Activated CD4-positive, alpha-beta T cell treated with anti-CD3 and anti-CD28 coated beads, Interleukin-2, amount 50 U/mL, for 16 hours (primary cell): ENCODE data around the gene MYEOV.

Experiments
- DNase-seq: peaks from one replicate; pipeline ENCODE4 v3.0.0-alpha.2; 2020

The MYEOV gene

DNA sequence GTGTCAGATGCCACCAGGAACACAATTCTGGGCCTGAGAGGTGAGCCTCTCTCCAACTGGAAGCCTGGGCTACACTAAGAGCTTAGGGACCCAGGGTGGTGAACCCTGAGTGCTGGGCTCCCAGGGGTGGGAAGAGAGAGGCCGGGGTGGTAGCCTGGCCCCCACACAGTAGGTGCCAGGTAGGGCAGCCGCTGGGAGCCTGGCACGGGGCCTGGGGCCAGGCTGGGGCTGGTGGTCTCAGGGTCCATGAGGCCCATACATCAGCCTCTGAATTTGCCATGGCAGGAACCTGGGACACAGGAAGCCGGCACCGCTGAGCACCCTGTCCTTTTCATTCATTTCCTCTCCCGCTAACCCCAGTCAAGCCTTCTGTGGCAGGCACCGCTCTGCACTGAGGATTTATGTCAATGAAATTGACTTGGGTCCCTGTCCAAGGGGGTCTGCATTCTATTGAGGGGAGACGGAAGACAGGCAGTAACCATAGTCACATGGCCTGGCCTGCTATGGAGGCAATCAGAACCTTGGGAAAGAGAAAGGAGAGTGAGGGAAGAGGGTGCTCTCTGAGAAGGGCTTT lies 8.6 kb downstream of the MYEOV start:
- no peak for DNase-seq

DNA sequence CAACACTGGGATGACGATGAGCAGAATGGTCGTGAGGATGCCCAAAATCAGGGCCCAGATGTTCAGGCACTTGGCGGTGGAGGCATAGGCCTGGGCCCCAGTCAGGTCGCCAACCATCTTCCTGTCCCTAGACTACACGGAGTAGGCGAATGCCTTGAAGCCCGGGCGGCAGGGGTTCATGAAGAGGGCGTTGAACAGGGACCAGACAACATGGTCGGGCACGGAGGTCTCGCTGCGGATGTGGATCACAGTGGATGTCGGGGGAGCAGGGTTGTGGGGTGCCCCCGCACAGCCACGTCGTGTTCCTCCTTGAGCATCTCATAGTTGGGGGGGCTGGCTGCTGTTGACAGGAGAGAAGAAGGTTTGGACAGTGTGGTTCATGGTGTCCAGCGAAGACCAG lies 9.5 kb downstream of the MYEOV start:
- no peak for DNase-seq

- DNase-seq: no peak
Observed at GRCh38 chr11:69304258-69304657, 10.3 kb downstream of the MYEOV start.

- DNase-seq: no peak
Observed at GRCh38 chr11:69304686-69305085, 10.7 kb downstream of the MYEOV start.

DNA sequence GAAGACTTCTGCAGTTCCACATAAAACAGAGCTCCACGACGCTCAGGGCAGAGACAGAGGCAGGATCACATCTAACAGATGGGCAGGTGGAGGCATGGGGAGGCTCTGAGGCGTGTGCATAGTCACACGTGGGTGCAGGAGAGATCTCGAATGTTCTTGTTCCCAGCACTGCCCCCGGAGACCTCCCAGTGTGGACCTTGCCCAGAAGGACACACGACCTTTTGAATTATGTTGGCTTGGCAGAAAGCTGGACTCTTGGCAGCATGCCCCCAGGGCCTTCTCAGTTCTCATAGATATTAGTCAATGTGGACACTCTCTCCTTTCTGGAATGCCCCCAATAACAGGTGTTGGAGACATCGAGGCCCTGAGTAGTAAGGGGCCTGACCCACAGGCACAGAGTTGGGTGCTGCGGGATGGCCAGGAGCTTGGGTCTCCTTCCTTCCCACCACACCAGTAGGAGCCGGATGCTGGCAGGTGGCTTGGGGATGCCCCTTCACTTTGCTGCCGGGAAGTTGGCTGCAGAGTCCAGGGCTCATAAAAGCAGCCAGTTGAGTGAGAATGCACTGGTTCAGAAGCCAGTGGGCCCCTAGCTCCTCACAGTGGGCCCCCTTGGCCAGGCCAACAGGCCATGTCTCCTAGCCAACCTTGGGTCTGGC lies 12.1 kb downstream of the MYEOV start:
- no peak for DNase-seq

DNA sequence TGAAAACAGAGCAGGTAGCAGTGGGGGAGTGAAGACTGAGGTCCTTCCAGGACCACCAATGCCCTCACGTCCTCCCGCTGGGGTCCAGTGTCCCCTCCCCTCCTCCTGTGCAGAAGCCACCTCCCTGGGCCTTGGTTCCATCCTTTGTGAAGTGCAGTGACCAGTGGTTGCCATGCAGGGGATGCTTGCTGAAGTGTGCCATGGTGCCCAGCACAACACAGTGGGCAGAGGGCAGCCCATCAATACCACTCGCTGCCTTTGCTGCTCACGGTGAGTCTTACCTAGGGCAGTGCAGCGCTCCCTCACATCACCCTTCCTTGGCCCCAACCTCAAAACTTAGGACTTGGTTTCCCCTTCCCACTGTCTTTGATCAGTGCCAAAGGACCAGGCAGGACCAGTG lies 12.9 kb downstream of the MYEOV start:
- no peak for DNase-seq

DNA sequence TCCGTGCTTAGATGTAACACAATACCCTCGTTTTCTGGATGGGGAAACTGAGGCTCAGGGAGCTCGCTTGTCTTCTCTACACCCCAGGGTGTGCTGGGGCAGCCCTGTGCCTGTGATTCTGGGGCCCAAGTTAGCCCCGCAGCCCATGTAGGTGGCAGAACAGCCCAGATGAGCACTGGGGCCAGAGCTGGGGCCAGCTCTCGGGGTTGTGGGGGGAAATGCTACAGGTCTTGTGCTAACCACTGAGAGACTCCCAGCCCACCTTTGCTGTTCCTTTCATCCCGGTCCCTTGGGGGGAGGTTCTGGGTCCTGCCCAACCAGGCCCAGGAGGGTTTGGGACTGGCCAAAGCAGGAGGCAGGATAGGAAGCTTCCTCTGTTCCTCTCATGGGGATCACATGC lies 13.5 kb downstream of the MYEOV start:
- no peak for DNase-seq

DNA sequence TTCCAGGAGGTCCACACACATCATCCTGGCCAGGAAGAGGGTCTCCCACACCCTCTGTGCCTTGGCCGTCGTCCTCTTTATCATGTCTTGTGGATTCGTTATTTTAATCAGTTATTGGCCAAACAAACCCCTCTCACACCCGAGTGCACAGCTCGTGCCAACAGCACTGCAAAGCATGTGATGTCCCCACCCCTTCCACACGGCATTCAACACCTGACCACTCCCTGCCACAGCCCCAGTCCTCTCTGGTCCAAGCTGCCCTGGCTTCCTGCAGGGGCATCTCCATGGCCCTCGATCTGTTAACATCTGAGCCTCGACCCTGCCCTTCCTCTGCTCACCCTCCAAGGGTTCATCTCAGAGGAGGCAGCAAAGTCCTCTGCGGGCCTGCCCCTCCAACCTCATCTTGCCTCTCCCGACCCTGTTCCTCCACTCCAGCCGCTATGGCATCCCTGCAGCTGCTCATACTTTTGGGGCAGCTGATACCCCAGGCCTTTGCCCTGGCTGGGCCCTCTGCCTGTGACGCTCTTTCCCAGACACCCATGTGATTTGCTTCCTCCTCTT lies 14.0 kb downstream of the MYEOV start:
- DNase-seq: no peak

DNA sequence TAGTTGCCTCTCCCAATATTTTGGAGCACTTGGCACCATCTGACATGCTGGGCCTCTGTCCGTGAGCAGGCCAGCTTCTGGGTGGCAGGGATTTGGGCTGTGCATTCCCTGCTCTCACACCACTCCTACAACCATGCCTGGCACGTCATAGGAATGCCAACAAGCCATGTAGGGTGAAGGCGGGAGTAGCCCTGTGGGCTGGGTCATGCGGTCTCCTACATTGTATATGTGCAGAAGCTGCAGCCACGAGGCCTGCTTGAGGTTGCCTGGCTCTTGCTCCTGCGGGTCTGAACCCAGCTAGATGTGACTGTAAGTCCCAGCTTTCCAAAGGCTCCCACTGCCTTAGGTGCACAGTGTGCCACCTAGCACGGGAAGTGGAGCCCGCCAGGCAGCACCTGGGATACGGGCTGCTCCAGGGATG lies 14.5 kb downstream of the MYEOV start:
- no peak for DNase-seq

DNA sequence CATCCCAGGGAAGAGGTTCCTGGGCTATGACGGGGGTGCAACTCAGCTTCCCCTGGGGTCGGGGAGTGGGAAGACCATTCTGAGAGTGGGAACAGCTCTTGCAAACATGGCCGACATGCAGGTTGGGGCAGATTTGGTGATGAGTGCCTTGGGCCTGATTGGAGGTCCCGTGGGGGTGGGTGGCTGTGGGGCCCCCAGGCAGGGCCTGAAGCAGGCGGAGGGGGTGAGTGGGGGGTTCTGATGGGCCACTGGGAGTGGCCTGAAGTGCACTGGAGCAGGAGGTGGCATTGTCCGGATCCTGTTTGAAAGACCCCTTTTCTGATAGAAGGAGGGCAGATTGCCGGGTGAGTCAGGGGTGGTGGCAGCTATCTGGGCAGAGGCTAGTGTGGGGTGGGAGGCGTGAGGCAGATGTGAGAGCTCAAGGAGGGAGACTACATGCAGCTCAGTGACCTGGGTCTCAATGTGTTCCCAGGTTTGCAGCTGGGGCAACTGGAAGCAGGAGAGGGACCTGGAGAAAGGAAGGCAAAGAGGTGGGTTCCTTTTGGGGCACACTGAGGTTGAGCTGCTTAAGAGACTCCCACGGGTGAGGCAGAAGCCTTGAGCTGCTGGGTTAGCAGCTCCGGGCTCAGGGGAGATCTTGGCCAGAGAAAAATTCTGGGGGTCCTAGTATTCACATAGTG lies 15.1 kb downstream of the MYEOV start:
- no peak for DNase-seq

DNA sequence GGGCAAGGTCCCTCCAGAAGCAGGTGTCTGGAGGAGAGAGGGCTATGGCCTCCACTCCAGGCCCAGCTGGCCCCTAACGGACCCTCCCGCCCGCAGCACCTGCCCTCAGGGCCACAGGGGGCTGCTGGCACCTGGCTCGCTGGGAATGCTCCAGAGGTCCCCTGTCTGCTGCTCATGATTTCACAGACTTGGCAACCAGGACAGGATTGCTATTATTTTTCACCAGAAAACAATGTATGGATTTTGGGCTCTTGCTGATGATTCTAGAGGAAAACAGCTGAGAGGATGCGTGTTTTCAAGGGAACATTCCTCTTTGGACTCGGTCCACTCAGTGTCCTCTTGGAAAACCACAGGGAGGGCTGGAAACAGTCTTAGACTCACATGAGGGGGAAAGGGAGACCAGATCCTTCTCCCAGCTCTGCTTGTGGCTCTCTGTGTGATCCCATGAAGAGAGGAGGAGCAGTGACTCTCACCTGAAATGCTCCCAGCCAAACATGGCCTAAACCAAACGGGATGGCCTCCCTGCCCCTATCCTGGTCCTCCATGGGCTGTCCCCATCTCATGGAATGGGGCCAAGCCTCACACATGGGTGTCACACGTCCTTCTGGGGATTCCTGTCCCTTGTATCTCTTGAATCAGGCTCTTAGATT lies 15.8 kb downstream of the MYEOV start:
- DNase-seq: no peak

GRCh38 chr11:69310351-69310750 lies 16.4 kb downstream of the MYEOV start:
- DNase-seq: no peak

DNA sequence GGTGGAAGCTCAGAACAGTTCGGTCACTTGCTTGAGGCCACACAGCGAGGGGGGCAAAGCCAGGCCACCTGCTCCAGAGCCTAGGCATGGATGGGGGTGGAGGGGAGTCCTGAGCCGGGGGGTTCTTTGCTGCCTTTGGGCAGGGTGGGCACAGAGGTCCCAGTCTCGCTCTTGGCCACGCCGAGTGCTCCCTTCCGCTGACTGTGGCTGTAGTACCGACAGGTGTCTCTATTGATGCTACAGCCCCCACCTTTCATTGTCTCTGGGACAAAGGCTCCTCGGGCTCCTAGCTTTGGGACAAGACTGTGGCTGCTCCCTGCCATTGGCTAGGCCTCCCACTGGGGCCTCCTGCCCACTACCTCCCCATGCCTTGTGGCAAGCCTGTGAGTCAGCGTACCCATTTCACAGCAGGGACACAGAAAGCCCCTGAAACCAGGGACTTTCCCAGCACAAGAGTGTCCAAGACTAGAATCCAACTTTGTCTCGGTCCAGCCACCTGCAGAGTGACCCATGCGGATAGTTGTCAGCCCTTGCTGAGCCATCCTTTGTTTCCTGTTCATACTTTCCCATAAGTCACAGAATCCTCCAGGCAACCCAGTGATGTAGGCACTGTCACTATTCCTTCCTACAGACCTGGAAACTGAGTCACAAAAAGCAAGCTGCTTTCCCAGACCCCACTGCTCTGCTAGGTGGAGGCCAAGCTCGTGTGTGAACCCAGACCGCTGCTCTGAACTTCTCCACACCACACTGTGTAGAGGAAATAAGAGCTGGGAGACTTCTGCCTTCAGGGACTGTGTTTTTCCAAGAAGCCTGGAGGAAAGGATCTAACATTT lies 17.2 kb downstream of the MYEOV start:
- peak; percentile 41 for DNase-seq

DNA sequence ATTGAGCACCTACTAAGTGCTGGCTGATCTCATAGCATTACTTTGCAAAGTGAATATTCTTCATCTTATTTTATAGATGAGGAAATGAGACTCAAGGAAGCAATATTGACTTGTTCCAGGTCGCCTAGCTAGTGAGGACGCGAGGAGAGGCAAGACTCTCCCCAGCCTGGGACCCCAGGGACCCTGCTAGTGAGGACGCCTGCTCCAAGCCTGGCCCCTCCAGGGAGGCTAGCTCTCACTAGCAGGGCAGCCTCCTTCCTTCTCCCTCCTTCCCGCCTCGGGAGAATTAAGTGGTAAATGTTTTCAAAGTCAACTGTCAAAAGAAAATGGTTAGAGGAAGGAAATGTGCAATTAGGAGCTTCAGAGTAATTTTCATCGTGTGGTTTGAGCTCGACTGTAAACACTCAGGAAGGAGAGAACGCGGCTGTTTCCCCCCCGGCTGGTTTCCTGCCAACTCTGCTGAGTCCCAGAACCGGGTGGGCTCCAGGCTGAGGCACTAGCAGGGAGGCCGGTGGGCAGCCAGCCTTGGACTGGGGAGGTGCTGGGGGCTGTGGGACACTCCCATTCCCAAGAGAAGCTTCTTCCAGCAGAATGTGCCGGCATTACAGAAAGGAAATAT lies 17.9 kb downstream of the MYEOV start:
- DNase-seq: peak; percentile 16

GRCh38 chr11:69312453-69313404 lies 18.8 kb downstream of the MYEOV start:
- DNase-seq: no peak

GRCh38 chr11:69313992-69314391 lies 20.0 kb downstream of the MYEOV start:
- no peak for DNase-seq

GRCh38 chr11:69314555-69314954 lies 20.6 kb downstream of the MYEOV start:
- DNase-seq: no peak

- DNase-seq: no peak
Observed at GRCh38 chr11:69316956-69317355, 23.0 kb downstream of the MYEOV start.

GRCh38 chr11:69317401-69318092 lies 23.6 kb downstream of the MYEOV start:
- DNase-seq: no peak

DNA sequence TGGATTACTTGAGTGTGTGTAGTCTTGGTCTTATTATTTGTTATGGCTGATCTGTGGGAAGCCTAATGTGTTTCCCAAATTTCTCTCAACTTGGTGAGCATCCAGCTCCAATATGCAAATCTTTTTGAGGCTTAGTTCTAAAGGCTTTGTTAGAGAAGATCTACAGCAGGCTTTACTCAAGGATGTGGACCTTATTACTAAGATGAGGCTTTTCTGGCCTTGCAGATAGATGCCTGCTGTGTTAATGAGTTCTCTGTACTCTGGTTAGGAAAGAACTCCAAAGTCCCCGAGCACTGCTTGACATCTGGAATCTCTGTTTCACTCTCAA lies 24.1 kb downstream of the MYEOV start:
- DNase-seq: no peak
